NCI-H524 treated with DMSO at 0.1 percent for 48 hours (cell line): ENCODE results near the gene ZNF264.
"Not testable (repeated sequence)": the region's sequence is repeated elsewhere in the genome, so short reads cannot be mapped to it uniquely, and the experiment has no call there.

ENCODE experiments used
- DNase-seq: peaks from one replicate; lab custom pipeline; 2025; lab: John Stamatoyannopoulos, UW

ZNF264 gene

GRCh38 chr19:57245959-57246358 is 54.7 kb downstream of the ZNF264 start:
- DNase-seq, result no peak

GRCh38 chr19:57248646-57249045 is 57.3 kb downstream of the ZNF264 start:
- DNase-seq, result no peak

GRCh38 chr19:57249329-57249728 is 58.0 kb downstream of the ZNF264 start:
- no peak for DNase-seq

- not testable (repeated sequence) for DNase-seq
Measured at GRCh38 chr19:57253767-57254166, 62.5 kb downstream of the ZNF264 start.

- no peak for DNase-seq
Measured at GRCh38 chr19:57262044-57262443, 70.7 kb downstream of the ZNF264 start.

- no peak for DNase-seq
Measured at GRCh38 chr19:57263244-57263741, 72.0 kb downstream of the ZNF264 start.

- no peak for DNase-seq
Measured at GRCh38 chr19:57267291-57267690, 76.0 kb downstream of the ZNF264 start.

- no peak for DNase-seq
Measured at GRCh38 chr19:57269515-57270250, 78.4 kb downstream of the ZNF264 start.

- no peak for DNase-seq
Measured at GRCh38 chr19:57271280-57271679, 80.0 kb downstream of the ZNF264 start.
